ENCODE data around the gene MGST2.
"Not testable (repeated sequence)": the region's sequence is repeated elsewhere in the genome, so short reads cannot be mapped to it uniquely, and the experiment has no call there.

The MGST2 gene

GRCh38 chr4:139694522-139695107 is 29.0 kb downstream of the MGST2 start:
- FAIRE-seq (no peak), DNase-seq (ENCODE audit: extremely low spot score, insufficient read length, low read depth) (no peak)

DNA sequence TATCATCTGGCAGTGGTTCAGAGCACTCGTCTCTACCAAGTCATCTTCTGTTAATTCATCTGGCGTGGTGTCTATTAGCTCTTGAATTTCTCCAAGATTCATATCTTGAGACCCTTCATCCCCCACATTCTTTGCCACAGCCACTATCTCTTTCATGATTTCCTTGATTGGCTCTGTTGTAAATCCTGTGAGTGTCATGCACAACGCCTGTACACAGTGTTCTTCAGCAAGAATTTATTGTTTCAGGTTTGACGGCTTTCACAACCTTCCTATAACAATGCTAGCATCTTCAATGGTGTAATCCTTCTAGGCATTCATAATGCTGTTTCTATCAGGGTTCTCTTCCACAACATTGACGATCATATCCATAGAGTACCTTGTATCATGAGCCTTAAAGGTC is 30.9 kb downstream of the MGST2 start:
- FAIRE-seq: no peak
- DNase-seq (ENCODE audit: extremely low spot score, insufficient read length, low read depth): no peak

- not testable (repeated sequence) for FAIRE-seq; DNase-seq (ENCODE audit: extremely low spot score, insufficient read length, low read depth)
Measured at GRCh38 chr4:139698167-139698925, 32.7 kb downstream of the MGST2 start.

- no peak for DNase-seq (ENCODE audit: extremely low spot score, insufficient read length, low read depth)
- no peak for FAIRE-seq
Measured at GRCh38 chr4:139700568-139700967, 34.9 kb downstream of the MGST2 start.

GRCh38 chr4:139704915-139705485 is 39.4 kb downstream of the MGST2 start:
- DNase-seq (ENCODE audit: extremely low spot score, insufficient read length, low read depth): no peak
- FAIRE-seq: no peak

- FAIRE-seq (no peak), DNase-seq (ENCODE audit: extremely low spot score, insufficient read length, low read depth) (no peak)
Measured at GRCh38 chr4:139709660-139710059, 44.0 kb downstream of the MGST2 start.

- no peak for DNase-seq (ENCODE audit: extremely low spot score, insufficient read length, low read depth)
- FAIRE-seq: no peak
Measured at GRCh38 chr4:139710073-139710472, 44.5 kb downstream of the MGST2 start.

GRCh38 chr4:139711461-139711860 is 45.8 kb downstream of the MGST2 start:
- FAIRE-seq (no peak), DNase-seq (ENCODE audit: extremely low spot score, insufficient read length, low read depth) (no peak)

DNA sequence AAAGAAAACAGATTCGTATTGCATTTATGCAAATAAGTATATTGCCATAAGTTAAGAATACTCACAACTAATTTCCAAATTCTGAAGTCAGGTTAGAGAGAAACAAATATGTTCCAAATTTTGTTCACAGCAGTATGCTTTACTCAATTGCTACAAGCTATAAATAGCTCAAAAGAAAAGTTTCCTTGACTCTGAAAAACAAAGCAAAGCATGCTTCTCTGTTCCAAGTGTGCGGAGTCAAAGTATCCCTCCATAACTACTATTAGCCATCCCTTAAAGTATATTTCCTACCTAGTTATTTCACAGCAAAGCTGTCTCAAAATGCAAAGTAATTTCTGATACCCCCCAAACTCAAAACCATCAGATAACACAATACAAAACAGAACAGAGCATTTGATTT is 47.3 kb downstream of the MGST2 start:
- DNase-seq (ENCODE audit: extremely low spot score, insufficient read length, low read depth) (no peak), FAIRE-seq (no peak)

GRCh38 chr4:139715746-139716391 is 50.2 kb downstream of the MGST2 start:
- DNase-seq (ENCODE audit: extremely low spot score, insufficient read length, low read depth) (no peak), FAIRE-seq (no peak)

DNA sequence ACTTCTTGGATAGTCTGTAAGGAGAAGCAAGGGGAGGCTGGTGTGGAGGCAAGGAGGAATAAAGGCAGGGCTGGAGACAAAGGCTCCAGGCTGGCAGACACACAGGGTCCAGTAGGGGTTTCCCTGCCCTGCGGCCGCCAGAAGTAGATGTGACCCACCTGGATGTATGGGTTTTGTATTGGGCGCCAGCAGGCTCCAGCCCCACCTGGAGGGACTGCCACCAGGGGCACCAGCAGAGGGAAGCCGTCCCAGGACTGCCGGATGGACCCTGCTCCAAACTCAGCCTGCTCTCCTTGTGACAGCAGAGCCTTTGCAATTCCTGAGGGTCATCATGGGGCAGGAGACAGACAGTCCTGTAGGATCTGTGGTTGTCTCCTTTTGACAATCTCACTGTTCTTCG is 52.7 kb downstream of the MGST2 start:
- FAIRE-seq (no peak), DNase-seq (ENCODE audit: extremely low spot score, insufficient read length, low read depth) (no peak)

GRCh38 chr4:139718833-139719232 is 53.2 kb downstream of the MGST2 start:
- DNase-seq (ENCODE audit: extremely low spot score, insufficient read length, low read depth): no peak
- FAIRE-seq: no peak

GRCh38 chr4:139719381-139720101 is 53.9 kb downstream of the MGST2 start:
- DNase-seq (ENCODE audit: extremely low spot score, insufficient read length, low read depth) (no peak), FAIRE-seq (no peak)

GRCh38 chr4:139720806-139721205 is 55.2 kb downstream of the MGST2 start:
- no peak for DNase-seq (ENCODE audit: extremely low spot score, insufficient read length, low read depth)
- no peak for FAIRE-seq

DNA sequence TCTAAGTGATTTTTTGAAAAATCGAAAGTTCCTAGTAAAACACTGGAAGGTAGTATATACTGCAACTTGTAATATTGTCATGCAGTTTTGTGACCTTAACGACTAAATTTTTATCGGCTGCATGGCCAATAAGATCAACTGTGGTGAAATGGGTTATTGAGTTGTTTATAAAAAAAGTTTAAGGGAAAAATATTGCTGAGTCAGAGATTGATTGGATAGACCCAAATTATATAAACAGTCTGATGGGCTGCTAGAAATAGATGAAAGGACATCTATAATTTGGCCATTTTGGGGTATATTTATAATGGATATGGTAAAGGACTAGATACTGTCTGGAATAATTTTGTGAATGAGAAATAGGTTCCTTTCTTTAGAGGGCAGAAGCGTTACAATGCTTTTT is 56.2 kb downstream of the MGST2 start:
- no peak for DNase-seq (ENCODE audit: extremely low spot score, insufficient read length, low read depth)
- FAIRE-seq: no peak

DNA sequence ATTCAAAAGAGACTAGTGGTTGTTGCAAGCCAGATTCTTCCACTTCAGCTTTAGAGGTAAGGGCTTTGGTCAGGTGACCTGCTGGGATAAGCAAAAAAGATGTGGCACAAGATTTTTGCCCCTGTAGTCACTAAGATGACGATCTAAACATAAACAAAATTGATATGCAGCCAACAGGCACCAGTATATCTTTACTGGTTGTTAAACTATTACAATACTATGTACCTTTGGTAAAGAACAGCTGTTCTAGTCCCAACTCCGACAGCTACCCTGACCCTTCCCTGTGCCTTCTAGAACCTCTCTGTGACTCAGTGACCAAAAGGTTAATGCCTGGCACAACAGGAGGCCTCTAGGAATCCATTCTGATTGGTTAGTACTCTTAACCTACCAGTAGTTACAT is 59.6 kb downstream of the MGST2 start:
- DNase-seq (ENCODE audit: extremely low spot score, insufficient read length, low read depth) (no peak), FAIRE-seq (no peak)

DNA sequence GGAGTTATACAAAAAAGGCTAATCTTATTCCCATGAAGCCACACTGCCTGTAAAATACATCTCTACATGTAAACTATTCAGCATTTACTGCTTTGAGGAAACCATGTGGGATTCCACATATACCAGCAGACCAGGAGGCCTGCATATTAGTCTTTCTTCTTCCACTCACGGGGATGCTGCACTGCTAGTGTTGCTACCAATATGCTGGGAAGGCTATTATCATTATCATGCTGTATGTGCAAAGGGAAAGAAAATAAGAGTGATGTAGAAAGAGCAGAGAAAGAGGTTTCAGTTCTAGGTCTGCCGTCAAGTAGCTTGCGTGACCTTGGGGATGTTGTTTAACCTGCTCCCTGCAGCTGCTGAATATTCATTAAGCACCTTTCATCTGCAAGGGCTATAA is 61.0 kb downstream of the MGST2 start:
- DNase-seq (ENCODE audit: extremely low spot score, insufficient read length, low read depth): no peak

DNA sequence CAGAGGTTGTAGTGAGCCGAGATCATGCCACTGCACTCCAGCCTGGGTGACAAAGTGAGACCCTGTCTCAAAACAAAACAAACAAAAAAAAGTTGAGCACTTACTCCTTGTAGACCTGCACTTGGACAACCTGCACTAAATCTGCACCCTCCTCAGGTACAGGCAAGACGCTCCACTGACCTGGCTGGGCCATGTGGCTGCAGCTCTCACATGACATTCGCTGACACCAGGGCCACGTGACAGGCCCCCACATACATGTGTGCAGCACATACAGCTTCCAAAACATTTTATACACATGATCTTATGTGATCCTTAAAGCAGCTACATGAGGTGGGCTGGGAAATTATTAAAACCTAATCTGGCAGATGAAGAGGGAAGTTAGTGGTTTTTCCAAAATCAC is 62.5 kb downstream of the MGST2 start:
- DNase-seq (ENCODE audit: extremely low spot score, insufficient read length, low read depth) (no peak), FAIRE-seq (no peak)

More for the DNA sequence above, 61.0 kb downstream of the MGST2 start:
- FAIRE-seq: no peak

DNA sequence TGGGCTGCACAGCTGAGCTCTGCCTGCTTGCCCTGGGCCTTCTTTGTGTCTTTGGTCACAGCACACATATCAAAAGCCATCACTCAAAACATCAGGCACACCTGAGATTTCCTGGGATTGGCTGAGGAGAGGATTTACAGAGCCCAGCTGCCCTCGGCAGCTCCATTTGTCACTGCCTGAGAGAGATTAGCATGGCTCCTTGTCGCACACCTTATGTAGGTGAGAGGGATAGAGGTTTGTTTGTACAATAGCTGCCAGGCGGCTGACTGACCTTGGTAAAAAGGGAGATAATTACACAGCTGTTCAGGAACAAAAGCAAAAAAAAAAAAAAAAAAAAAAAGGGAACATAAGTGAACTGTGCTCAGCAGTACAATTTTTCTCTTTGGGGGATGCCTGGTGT is 63.2 kb downstream of the MGST2 start:
- DNase-seq (ENCODE audit: extremely low spot score, insufficient read length, low read depth) (no peak), FAIRE-seq (no peak)

DNA sequence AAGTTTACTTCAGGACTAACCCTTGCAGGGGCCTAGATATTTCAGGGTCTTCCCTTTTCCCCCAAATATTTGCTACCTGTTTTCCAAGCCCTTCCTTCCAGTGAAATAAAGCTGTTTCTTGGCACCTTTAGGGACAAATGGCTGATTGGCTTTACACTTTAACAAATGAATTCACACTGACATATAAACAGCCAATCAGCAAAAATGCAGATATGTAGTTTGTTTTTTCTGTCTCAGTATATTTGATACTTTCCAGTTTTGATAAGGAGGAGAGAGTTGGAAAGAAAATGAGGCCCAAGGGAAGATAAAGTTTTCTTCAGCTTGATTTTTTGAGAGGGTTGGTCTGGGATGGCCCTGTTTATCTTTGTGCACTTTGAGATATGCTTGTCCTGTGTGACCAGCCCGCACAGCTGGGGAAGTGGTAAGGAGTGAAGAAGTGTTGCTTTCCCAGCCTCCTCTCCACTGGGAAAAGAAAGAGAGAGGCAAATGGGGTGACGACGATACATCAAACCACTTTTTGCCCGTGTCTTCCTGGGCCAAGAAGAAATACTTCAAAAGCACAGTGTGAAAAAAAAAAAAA is 67.5 kb downstream of the MGST2 start:
- FAIRE-seq: no peak

More for the DNA sequence above, 67.5 kb downstream of the MGST2 start:
- DNase-seq (ENCODE audit: extremely low spot score, insufficient read length, low read depth): no peak
